Endodermal cell (in vitro differentiated cells): Measurements from ENCODE around the gene FYCO1. TPM values are rescaled to one million over a fixed set of nuclear protein-coding genes. Genes with fewer than 3 reads are reported as not detected.

Source experiments
- DNase-seq: peaks from one replicate; pipeline ENCODE4 v3.0.0-alpha.2; 2017
- H3K27ac ChIP-seq: 2 replicates; pipeline ENCODE4 v1.5.1; 2013; ENCODE audit warnings: mild to moderate bottlenecking, low read depth, low read length, moderate library complexity
- H3K27me3 ChIP-seq: 2 replicates; pipeline ENCODE4 v1.6.1; 2013; ENCODE audit warnings: mild to moderate bottlenecking, low read length, moderate library complexity; ENCODE audit not compliant: insufficient read depth, control insufficient read depth, poor library complexity, severe bottlenecking
- H3K36me3 ChIP-seq: 2 replicates; pipeline ENCODE4 v1.7.0; 2013; ENCODE audit warnings: mild to moderate bottlenecking, low read length, moderate library complexity; ENCODE audit not compliant: control insufficient read depth, insufficient read depth
- H3K4me1 ChIP-seq: one replicate; pipeline ENCODE4 v1.7.0; 2013; ENCODE audit warnings: low read length; ENCODE audit not compliant: control insufficient read depth, insufficient read depth
- H3K4me3 ChIP-seq: 2 replicates; pipeline ENCODE4 v1.5.1; 2013; ENCODE audit warnings: mild to moderate bottlenecking, low read length, moderate library complexity
- H3K9ac ChIP-seq: 2 replicates; pipeline ENCODE4 v1.6.1; 2013; ENCODE audit warnings: mild to moderate bottlenecking, low read length, moderate library complexity; ENCODE audit not compliant: poor library complexity, severe bottlenecking; ENCODE audit errors: extremely low read depth
- H3K9me3 ChIP-seq: 2 replicates; pipeline ENCODE4 v1.6.1; 2013; ENCODE audit warnings: mild to moderate bottlenecking, low read length, moderate library complexity; ENCODE audit not compliant: control insufficient read depth
- H3K27ac Mint-ChIP-seq: 2 replicates; pipeline ENCODE4 v1.8.0; 2020; ENCODE audit warnings: mixed read lengths
- H3K27me3 Mint-ChIP-seq: 2 replicates; pipeline ENCODE4 v1.8.0; 2021; ENCODE audit warnings: mild to moderate bottlenecking, mixed read lengths; ENCODE audit not compliant: insufficient read depth
- H3K36me3 Mint-ChIP-seq: 2 replicates; pipeline ENCODE4 v1.8.0; 2020; ENCODE audit warnings: low read depth, mixed read lengths
- H3K4me1 Mint-ChIP-seq: 2 replicates; pipeline ENCODE4 v1.8.0; 2020; ENCODE audit warnings: mixed read lengths
- H3K4me3 Mint-ChIP-seq: 2 replicates; pipeline ENCODE4 v1.8.0; 2020; ENCODE audit warnings: mild to moderate bottlenecking, moderate library complexity, mixed read lengths
- H3K9me3 Mint-ChIP-seq: 2 replicates; pipeline ENCODE4 v1.8.0; 2020; ENCODE audit warnings: mild to moderate bottlenecking, mixed read lengths
- CTCF ChIP-seq: fragments of 200-600 bp; sonication (generic); conservative IDR thresholded peaks from 2 replicates; pipeline ENCODE4 v1.5.0; 2021; ENCODE audit warnings: antibody characterized with exemption, mild to moderate bottlenecking
- WGBS, 2 experiments: methylation state at CpG; one replicate each; pipeline versions ENCODE4 v1.1.5 to v1.1.7; 2013; ENCODE audit warnings: missing lambda C conversion rate in 2 of 2, mixed read lengths in 1 of 2; ENCODE audit not compliant: insufficient coverage in 1 of 2, insufficient read length in 1 of 2; 5-methylcytosine and 5-hydroxymethylcytosine counted together
- total RNA-seq, 2 donors: library from RNA; stranded (reverse); fragmentation: NEBNext Ultra II Directional in 1 of 2; extraction: Animal tissue kit (Norgen Biotek cat#: 25700) in 1 of 2; gene quantifications; 2 replicates in 1 of 2; 3 replicates in 1 of 2; pipeline ENCODE4 v1.2.1, GENCODE V29; 2021

Gene FYCO1
- total RNA-seq, 2 donors from 2014 or later, result 11.3 to 11.8 TPM

- H3K36me3 ChIP-seq, result no peaks in the 10 kb centered on the region
- no peak overlapping the region for H3K27ac ChIP-seq
- H3K4me1 Mint-ChIP-seq, result no peaks in the 10 kb centered on the region
- TF ChIP-seq CTCF, result no peak
- no peaks in the 10 kb centered on the region for H3K4me1 ChIP-seq
- H3K4me3 Mint-ChIP-seq, result no peak overlapping the region
- H3K27me3 Mint-ChIP-seq, result peaks cover 7% of the 10 kb centered on the region
- no peak for DNase-seq
- no peak overlapping the region for H3K4me3 ChIP-seq
- H3K27ac Mint-ChIP-seq, result no peak overlapping the region
- H3K9me3 ChIP-seq, result no peaks in the 10 kb centered on the region
- H3K9ac ChIP-seq, result no peak overlapping the region
- H3K9me3 Mint-ChIP-seq, result no peaks in the 10 kb centered on the region
- 89 to 93% methylated on average over 6 to 7 of the region's 7 CpGs for WGBS, 2 experiments
- peaks cover 8% of the 10 kb centered on the region for H3K36me3 Mint-ChIP-seq
- peaks cover 17% of the 10 kb centered on the region for H3K27me3 ChIP-seq
Measured at GRCh38 chr3:45914362-45915058, 81.1 kb downstream of the FYCO1 start.

GRCh38 chr3:45912435-45912834 is 83.2 kb downstream of the FYCO1 start:
- Mint-ChIP-seq H3K36me3 (no peaks in the 10 kb centered on the region), H3K4me1 (no peaks in the 10 kb centered on the region), H3K27ac (no peak overlapping the region), H3K4me3 (no peak overlapping the region), H3K27me3 (peaks cover 10% of the 10 kb centered on the region), H3K9me3 (no peaks in the 10 kb centered on the region)
- no peaks in the 10 kb centered on the region for H3K9me3 ChIP-seq
- no peak overlapping the region for H3K9ac ChIP-seq
- WGBS, 2 experiments, result 90 to 93% methylated on average over 6 of the region's 6 CpGs
- no peak for TF ChIP-seq CTCF
- H3K4me1 ChIP-seq, result no peaks in the 10 kb centered on the region
- no peak overlapping the region for H3K4me3 ChIP-seq
- DNase-seq, result no peak
- peaks cover 17% of the 10 kb centered on the region for H3K27me3 ChIP-seq
- H3K27ac ChIP-seq, result no peak overlapping the region
- no peaks in the 10 kb centered on the region for H3K36me3 ChIP-seq

GRCh38 chr3:45911511-45912226 is 84.0 kb downstream of the FYCO1 start:
- Mint-ChIP-seq H3K9me3 (no peaks in the 10 kb centered on the region), H3K36me3 (no peaks in the 10 kb centered on the region), H3K27ac (no peak overlapping the region), H3K27me3 (peaks cover 10% of the 10 kb centered on the region), H3K4me3 (no peak overlapping the region), H3K4me1 (no peaks in the 10 kb centered on the region)
- peaks cover 17% of the 10 kb centered on the region for H3K27me3 ChIP-seq
- H3K4me3 ChIP-seq, result no peak overlapping the region
- no peak overlapping the region for H3K27ac ChIP-seq
- no peaks in the 10 kb centered on the region for H3K9me3 ChIP-seq
- no peak for TF ChIP-seq CTCF
- DNase-seq, result no peak
- no peaks in the 10 kb centered on the region for H3K36me3 ChIP-seq
- H3K9ac ChIP-seq, result no peak overlapping the region
- H3K4me1 ChIP-seq, result no peaks in the 10 kb centered on the region
- 95 to 100% methylated on average over 8 to 10 of the region's 11 CpGs for WGBS, 2 experiments
